OCI-LY3 (cell line): ENCODE data around the gene TUNAR.

Source experiments
- H2AFZ ChIP-seq: fragments of 200-600, 300-600 bp; shearing (Covaris generic); 2 replicates; pipeline ENCODE4 v1.6.0; 2014; ENCODE audit warnings: antibody characterized with exemption, low read depth, low read length
- H3K27ac ChIP-seq: fragments of 200-600, 300-600 bp; sonication (generic); 2 replicates; pipeline ENCODE4 v1.5.1; 2014; ENCODE audit warnings: mild to moderate bottlenecking, low read length, moderate library complexity, mixed read lengths
- H3K27me3 ChIP-seq: fragments of 200-600, 300-600 bp; sonication (generic); 2 replicates; pipeline ENCODE4 v1.6.1; 2014; ENCODE audit warnings: low read depth, low read length, mixed read lengths
- H3K36me3 ChIP-seq: fragments of 200-600, 300-600 bp; sonication (generic); replicated peaks from 2 replicates; pipeline ENCODE3; 2014; ENCODE audit warnings: low read depth, low read length, mixed read lengths
- H3K4me1 ChIP-seq: fragments of 300-600, 200-600 bp; sonication (generic); 2 replicates; pipeline ENCODE4 v1.6.1; 2014; ENCODE audit warnings: low read length, mixed read lengths
- H3K4me2 ChIP-seq: fragments of 200-600, 300-600 bp; sonication (generic); 2 replicates; pipeline ENCODE4 v1.6.1; 2014; ENCODE audit warnings: low read length, mixed read lengths
- H3K4me3 ChIP-seq: fragments of 300-600, 200-600 bp; sonication (generic); 2 replicates; pipeline ENCODE4 v1.5.1; 2014; ENCODE audit warnings: antibody characterized with exemption, mild to moderate bottlenecking, low read length, moderate library complexity
- H3K79me2 ChIP-seq: fragments of 300-600, 200-600 bp; shearing (Covaris generic); 2 replicates; pipeline ENCODE4 v1.6.1; 2014; ENCODE audit warnings: mild to moderate bottlenecking, low read length, mixed read lengths
- H3K9ac ChIP-seq: fragments of 300-600, 200-600 bp; shearing (Covaris generic); 2 replicates; pipeline ENCODE4 v1.6.0; 2014; ENCODE audit warnings: mild to moderate bottlenecking, low read length, moderate library complexity
- H3K9me3 ChIP-seq: fragments of 200-600, 300-600 bp; shearing (Covaris generic); 2 replicates; pipeline ENCODE4 v1.6.1; 2014; ENCODE audit warnings: low read length, mixed read lengths; ENCODE audit not compliant: insufficient read depth
- H4K20me1 ChIP-seq: fragments of 200-600, 300-600 bp; sonication (generic); 2 replicates; pipeline ENCODE4 v1.6.1; 2016; ENCODE audit warnings: low read length, mixed read lengths; ENCODE audit not compliant: insufficient read depth
- EZH2phosphoT487 ChIP-seq: fragments of 200-600 bp; shearing (Covaris generic); IDR thresholded peaks from 2 replicates; pipeline ENCODE4 v1.6.1; 2018; ENCODE audit warnings: antibody characterized with exemption, mixed run types, low read depth
- TF ChIP-seq, protein P1 (sequence below): fragments of 200-600, 300-600 bp; sonication (generic); IDR thresholded peaks from 2 replicates; pipeline ENCODE4 v1.5.1; 2014; ENCODE audit warnings: antibody characterized with exemption, low read length, low read depth

Gene TUNAR

DNA sequence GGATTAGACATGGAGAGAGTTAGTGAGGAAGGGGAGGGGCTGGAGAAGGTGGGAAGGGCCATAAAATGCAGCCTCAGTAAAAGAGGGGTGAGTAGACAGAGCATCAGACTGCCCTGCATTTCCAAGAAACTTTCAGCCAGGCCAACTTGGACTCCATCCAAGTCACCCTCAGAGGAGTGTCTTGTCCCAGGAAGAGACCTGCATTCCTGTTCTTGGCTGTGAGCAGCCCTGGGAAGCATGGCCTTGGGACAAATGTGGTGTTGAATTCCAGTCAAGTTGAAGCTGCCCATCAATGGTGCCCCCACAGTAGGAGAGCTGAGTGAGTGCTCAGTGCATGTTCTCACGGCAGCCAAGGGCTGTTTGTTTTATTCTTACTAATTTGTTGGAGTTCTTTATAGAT, 35.0 kb upstream of the TUNAR start:
- Histone ChIP-seq H3K36me3 (no peaks in the 10 kb centered on the region), H3K27ac (no peak overlapping the region), H3K9ac (no peak overlapping the region), H3K9me3 (no peaks in the 10 kb centered on the region), H3K4me3 (no peak overlapping the region), H3K4me2 (no peak overlapping the region), H4K20me1 (no peaks in the 10 kb centered on the region), H3K79me2 (no peaks in the 10 kb centered on the region), H3K4me1 (no peaks in the 10 kb centered on the region), H2AFZ (no peak overlapping the region), H3K27me3 (peaks cover 22% of the 10 kb centered on the region)
- TF ChIP-seq, protein P1, sequence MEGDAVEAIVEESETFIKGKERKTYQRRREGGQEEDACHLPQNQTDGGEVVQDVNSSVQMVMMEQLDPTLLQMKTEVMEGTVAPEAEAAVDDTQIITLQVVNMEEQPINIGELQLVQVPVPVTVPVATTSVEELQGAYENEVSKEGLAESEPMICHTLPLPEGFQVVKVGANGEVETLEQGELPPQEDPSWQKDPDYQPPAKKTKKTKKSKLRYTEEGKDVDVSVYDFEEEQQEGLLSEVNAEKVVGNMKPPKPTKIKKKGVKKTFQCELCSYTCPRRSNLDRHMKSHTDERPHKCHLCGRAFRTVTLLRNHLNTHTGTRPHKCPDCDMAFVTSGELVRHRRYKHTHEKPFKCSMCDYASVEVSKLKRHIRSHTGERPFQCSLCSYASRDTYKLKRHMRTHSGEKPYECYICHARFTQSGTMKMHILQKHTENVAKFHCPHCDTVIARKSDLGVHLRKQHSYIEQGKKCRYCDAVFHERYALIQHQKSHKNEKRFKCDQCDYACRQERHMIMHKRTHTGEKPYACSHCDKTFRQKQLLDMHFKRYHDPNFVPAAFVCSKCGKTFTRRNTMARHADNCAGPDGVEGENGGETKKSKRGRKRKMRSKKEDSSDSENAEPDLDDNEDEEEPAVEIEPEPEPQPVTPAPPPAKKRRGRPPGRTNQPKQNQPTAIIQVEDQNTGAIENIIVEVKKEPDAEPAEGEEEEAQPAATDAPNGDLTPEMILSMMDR, result no peak
- TF ChIP-seq EZH2phosphoT487, result no peak

DNA sequence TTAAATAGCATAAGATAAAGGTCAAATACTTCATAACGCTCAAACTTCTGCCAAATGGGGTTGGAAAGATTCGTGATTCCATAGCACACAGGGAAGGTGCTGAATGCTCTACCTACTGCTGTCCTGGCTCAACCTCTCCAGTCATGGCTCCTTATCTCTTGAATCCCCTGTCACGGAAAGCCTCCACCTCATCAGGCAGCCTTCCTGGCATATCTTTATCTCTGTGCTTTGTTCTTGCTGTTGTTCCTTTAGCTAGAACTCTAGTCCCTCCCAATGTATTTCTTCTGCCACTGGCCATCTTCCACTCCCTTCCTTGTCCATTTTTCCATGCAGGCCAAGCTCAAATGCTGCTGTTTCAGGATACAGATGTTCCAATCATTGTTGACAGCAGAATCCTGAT, 26.9 kb upstream of the TUNAR start:
- Histone ChIP-seq H4K20me1 (no peaks in the 10 kb centered on the region), H3K27ac (no peak overlapping the region), H3K9me3 (no peaks in the 10 kb centered on the region), H3K4me1 (no peaks in the 10 kb centered on the region), H3K79me2 (no peaks in the 10 kb centered on the region), H3K36me3 (no peaks in the 10 kb centered on the region), H3K4me3 (no peak overlapping the region), H3K27me3 (peaks cover 27% of the 10 kb centered on the region), H3K4me2 (no peak overlapping the region), H3K9ac (no peak overlapping the region), H2AFZ (no peak overlapping the region)
- TF ChIP-seq, protein P1, result no peak
- TF ChIP-seq EZH2phosphoT487, result no peak

DNA sequence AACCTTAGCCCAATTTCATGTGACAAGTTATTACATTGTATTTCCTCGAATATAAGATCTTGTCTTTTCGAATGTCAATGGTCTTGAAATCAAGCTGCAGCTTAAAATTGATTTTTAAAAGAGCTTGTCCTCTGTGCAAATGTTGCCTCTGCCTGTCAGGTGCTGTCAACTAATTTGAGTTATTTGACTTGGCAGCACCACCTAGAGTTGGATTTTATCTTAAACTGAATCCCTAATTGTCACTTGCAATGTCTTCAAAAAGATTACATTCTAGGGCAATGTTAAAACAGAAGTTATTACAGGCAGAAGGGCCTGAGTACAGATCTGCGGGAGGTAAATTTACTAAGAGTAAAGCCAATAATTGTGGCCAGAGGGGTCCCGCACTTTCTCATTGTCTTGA, 26.2 kb upstream of the TUNAR start:
- Histone ChIP-seq H4K20me1 (no peaks in the 10 kb centered on the region), H2AFZ (no peak overlapping the region), H3K9ac (no peak overlapping the region), H3K27me3 (peaks cover 23% of the 10 kb centered on the region; the same call in 1 of the 2 replicates), H3K36me3 (no peaks in the 10 kb centered on the region), H3K9me3 (no peaks in the 10 kb centered on the region), H3K4me1 (no peaks in the 10 kb centered on the region), H3K27ac (no peak overlapping the region), H3K4me2 (no peak overlapping the region), H3K4me3 (no peak overlapping the region), H3K79me2 (no peaks in the 10 kb centered on the region)
- no peak for TF ChIP-seq EZH2phosphoT487
- TF ChIP-seq, protein P1, result no peak

DNA sequence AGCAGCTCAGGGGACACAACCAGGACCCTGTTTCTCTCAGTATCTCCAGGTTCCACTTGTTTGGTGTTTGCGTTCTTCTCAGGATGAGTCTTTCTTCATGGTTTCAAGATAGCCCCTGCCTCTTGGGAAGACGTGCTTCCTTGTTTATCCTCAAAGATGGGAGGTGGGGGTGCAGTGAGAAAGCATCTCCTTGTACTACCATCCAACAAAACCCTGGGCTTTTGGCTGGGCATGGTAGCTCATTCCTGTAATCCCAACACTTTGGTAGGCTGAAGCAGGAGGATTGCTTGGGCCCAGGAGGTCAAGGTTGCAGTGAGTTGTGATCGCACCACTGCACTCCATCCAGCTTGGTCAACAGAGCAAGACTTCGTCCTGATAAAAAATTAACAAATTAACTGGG, 21.0 kb upstream of the TUNAR start:
- peaks cover 16% of the 10 kb centered on the region for H3K27me3 ChIP-seq

More for the DNA sequence above, 21.0 kb upstream of the TUNAR start:
- no peak overlapping the region for H3K4me2 ChIP-seq
- 0 out of 2 replicates have a peak, but pooled peaks cover 3% of the 10 kb centered on the region for H4K20me1 ChIP-seq
- TF ChIP-seq, protein P1, result no peak
- no peak for TF ChIP-seq EZH2phosphoT487
- H3K9ac ChIP-seq, result no peak overlapping the region
- no peaks in the 10 kb centered on the region for H3K79me2 ChIP-seq
- H3K27ac ChIP-seq, result no peak overlapping the region
- no peak overlapping the region for H2AFZ ChIP-seq
- no peaks in the 10 kb centered on the region for H3K4me1 ChIP-seq
- no peaks in the 10 kb centered on the region for H3K9me3 ChIP-seq
- H3K4me3 ChIP-seq, result no peak overlapping the region
- H3K36me3 ChIP-seq, result no peaks in the 10 kb centered on the region
